Cerebellar cortex (tissue), 1 donor: Measurements from ENCODE around the gene FAM3D.

Experiments used
- DNase-seq: peaks from one replicate; pipeline ENCODE4 v3.0.0-alpha.2; 2015; ENCODE audit warnings: low spot score

Gene FAM3D

GRCh38 chr3:58594117-58594516 is 72.5 kb downstream of the FAM3D start:
- DNase-seq = no peak

DNA sequence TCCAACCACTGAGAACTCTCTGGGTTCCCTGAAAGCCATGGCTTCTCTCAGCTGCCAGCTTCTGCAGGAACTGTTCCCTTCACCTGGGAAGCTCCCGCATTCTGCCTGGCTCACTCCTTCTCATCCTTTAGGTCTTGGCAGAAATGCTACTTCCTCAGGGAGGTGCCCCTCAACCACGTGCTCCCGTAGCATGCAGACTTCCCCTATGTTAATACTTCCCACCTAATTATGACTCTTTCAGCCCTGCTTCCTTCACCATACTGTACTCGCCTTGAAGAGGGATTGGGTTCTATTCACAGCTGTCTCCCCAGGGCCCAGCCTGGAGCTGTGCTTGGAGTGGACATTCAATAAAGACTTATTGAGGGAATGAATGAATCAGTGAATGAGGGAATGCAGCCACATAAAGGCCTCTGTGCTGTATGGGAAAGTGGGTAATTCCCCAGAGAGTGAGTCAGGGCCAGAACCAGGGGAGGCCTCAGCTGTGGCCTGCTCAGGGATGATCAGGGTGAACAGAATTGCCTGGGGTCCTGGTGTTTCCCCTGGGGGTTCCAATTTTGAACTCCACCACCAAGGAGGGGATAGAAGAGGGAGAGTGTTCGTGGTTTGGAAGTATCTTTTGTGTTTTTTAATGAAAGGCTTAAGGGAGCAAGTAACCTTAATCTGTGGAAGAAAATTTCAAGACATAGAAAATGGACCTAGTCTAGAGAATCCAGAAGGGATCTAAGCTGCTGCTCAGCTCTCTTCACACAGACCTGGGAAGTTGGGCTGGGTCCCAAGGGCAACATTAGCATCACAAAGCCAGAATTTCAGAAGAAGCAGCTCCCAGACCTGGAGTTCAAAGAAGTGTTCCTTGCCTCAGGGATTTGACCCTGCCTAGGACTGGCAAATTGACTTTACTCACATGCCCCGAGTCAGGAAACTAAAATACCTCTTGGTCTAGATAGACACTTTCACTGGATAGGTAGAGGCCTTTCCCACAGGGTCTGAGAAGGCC is 74.8 kb downstream of the FAM3D start:
- no peak for DNase-seq

DNA sequence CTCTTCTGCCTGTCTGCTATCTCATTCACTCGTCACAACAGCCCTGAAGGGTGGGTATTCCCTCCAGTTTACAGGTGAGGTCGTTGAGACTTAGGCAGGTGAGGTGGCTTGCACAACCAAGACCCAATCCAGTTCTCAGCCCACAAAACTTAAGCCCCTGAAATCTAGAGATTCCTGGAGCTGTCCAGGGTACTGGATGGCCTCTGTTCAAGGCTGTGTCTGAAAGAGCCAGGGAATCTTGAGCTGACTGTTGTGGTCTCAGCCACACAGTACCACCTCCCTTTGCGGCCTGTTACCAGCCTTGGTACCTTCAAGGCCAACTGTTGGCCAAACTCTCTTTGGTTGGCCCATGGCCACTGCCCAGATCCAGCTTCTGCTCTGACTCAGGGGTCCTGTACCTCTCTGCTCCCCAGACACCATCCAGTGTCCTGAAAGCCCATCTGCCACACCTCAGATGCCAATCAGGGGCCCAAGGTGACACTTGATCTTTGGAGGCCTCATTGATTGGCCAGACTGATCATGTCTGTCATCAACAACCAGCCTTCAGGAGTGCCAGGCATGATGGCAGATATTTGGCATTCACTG is 78.5 kb downstream of the FAM3D start:
- no peak for DNase-seq

DNA sequence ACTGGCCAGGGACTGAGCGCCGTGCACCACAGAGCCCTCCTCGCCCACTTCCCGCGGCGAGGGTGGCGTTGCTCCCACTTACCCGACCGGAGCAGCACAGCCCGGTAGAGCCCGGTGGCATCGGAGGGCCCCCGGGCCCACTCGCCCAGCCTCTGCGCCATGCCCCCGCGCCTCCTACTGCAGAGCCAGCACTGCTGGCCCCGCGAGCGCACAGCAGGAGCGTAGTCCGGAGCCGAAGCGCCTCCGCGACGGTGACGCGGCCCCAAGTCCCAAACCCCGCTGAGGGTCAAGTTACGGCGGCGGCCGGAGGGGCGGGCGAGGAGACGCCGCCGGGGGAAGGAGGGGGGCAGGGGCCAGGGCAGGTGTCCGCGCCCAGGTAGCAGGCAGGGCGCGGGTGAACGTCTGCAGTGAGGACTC is 79.8 kb downstream of the FAM3D start:
- no peak for DNase-seq

DNA sequence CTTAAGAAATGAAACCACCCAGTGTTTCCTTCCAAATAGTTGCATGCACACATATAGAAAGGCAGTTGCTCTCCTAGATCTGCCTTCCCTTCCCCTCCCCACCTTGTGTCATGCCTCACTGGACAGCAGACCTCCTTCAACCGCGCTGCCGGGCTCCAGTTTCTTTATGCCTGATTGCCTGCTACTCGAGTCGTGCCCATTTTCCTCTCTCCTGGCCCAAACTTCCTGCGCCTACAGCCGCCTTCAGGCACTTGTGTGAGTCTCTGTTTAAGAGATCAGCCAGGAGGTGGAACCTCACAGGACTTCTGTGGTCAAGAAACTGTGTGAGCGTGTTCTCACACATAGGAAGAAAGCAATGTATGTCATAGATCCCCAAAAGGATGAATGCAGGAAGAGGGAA is 80.6 kb downstream of the FAM3D start:
- DNase-seq = peak; percentile 38

DNA sequence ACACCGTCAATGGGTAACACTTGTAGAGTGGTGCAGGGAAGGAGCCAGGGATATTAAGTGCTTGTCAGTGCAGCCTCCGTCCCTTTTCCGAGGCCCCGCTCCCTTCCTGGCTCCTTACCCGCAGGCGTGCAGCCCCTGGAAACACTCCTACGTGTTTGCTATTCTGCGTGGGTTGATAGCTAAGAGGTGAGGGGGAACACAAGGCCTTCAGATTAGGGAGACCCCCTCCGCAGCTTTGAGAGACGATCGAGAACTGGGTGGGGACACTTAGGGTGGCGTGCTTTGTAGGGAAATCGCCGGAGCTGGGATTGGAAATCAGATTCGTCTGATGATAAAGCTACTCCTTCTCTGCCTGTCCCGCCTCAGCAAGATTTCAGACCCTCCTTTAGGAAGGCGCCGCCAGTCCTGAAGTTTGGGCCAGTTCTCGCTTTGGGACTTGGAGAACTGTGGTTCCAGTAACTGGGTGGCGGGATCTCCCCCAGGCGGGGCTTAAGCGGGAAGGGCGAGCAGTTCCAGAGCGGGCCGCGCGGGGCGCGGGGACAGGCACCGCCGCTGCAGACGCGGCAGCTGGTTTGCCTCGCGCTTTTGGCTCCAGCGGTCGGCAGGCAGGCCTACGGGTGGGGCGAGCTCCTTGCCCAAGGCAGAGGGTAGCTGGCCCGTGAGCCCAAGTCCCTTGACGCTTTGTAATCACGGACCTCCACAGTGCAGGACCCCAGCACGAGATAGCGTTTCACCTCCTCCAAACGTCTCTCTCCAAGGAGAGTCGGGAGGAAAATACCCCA is 81.4 kb downstream of the FAM3D start:
- peak; percentile 52 for DNase-seq

DNA sequence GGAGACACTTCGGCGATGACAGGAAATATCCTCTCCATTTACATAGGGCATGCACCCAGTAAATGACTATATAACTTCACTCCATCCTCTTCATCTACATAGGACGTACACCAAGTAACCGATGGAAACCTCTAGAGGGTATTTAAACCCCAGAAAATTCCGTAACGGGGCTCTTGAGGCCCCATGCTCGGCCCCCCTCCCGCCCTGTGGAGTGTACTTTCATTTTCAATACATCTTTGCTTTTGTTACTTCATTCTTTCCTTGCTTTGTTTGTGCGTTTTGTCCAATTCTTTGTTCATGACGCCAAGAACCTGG is 81.9 kb downstream of the FAM3D start:
- DNase-seq = no peak
